HG03439 (cell line): Measurements from ENCODE around the gene CEP63.

Experiments used
- ATAC-seq: cut with Tn5 transposase; IDR thresholded peaks from one replicate; pipeline ENCODE4 v1.9.1; 2021; ENCODE audit warnings: mild to moderate bottlenecking, moderate library complexity; ENCODE audit not compliant: unreplicated experiment

CEP63 gene

DNA sequence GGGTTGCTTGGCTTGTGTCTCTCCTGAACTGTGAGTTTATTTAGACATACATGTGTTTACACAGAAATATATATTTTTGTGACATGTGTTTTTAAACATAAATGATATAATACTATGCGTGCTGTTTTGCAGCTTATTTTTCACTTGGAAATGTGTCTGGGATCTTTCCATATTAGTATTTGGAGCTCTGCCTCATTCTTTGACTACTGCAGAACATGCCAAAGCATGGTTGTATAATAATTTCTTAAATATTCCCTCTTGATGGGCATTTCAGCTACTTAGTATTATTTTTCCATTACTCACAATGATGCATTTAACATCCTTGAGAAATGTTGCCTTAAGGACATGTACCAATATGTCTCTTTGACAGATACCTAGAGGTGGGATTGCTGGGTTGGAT is 19.5 kb upstream of the CEP63 start:
- ATAC-seq = no peak

- ATAC-seq = no peak
These were observed 17.3 kb upstream of the CEP63 start for GRCh38 chr3:134468519-134468918.

DNA sequence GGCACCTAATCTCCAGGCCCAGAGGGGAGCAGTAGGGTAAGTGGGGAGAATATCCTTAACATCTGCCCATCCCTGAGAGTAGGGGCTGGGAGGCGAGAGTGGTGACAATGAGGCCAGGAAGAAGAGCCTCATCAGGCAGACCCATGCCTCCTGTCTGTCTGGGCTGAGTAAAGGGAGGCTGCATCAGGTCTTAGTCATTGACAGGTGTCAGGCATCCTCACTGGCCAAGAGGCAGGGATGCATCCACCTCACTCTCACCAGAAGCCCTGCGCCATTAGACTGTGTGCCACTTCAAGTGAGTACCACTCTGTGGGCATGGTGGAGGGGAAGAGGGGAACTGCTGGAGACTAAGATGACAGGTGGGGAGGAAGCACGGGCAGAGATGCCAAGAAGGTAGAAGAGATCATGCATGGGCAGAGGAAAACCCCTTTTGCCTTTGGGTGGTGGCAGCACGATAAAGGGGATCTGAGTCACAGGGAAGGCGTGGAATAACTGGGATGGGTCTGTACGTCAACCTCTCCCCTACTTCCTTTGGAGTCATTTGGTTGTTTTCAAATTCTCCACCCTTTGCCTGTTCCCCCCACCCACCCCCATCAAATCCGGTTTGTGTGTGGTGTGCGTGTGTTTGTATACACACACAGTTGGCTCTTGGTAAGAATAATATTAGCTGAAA is 14.2 kb upstream of the CEP63 start:
- ATAC-seq = no peak

DNA sequence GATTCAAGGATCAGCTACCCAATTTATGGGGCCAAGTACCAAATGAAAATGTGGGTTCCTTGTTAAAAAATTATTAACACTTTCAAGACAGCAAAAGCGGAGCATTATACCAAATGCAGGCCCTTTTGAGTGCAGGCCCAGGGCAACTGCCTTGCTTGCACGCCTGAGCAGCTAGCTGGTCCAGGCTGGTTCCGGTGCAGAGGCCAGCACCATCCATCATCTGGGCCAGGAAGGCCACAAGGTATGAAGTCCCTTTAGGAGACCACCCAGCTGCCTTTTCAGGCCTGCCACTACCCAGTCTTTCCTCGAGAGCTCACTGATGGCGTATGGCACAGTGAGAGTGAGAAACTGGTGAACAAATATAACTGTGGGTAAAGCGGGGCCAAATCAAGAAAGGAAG is 13.0 kb upstream of the CEP63 start:
- no peak for ATAC-seq

DNA sequence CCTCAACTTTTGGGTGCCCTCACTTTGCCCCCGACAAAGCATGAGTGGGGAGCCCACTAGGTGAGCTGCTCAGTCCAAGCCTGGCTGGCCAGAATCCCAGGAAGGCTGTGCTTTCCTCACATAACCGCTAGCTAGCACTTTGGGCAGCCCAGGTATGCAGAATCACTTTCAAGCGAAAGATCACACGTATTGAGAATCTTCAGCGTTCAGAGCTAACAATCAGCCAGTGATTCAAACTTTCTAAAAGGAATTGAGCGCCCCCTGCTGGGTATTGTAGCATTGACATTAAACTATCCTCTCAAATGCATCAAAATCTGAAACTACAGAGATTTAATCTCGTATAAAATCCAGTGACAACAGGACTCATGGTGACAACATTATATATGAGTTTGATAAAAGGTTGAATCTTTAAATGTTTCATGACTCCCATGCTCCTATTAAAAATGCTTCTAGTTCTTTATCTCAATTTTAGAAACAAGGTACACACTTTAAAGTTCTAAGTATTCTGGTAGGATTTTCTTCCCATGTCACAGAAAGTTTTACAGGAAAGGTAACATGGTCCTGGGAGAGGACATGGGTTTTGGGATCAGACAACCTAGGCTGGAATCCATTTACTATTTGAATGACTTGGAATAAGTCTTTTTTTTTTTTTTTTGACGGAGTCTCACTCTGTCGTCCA is 11.8 kb upstream of the CEP63 start:
- peak; percentile 68 for ATAC-seq

GRCh38 chr3:134474956-134475355 is 10.9 kb upstream of the CEP63 start:
- no peak for ATAC-seq

- ATAC-seq = no peak
These were observed 9.6 kb upstream of the CEP63 start for GRCh38 chr3:134476306-134476705.

GRCh38 chr3:134477002-134477401 is 8.9 kb upstream of the CEP63 start:
- ATAC-seq = no peak

DNA sequence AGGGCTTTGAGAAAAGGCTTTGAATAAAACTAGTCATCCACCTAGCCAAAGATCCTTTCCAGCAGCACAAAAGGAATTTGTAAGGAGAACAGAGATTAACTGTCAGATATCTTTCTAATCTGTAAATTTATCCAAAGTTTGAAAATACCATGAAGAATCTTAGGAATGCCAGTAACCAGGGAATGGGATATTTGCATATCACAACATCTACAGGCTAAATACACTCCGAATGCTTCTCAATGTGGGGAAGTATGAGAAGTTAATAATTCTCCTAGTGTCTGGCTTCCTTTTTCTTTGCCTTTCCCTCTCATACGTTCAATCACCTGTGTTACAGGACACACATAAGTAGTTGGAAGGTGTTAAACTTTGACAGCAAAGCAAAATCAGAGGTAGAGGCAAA is 7.9 kb upstream of the CEP63 start:
- no peak for ATAC-seq

GRCh38 chr3:134480546-134480945 is 5.3 kb upstream of the CEP63 start:
- no peak for ATAC-seq

DNA sequence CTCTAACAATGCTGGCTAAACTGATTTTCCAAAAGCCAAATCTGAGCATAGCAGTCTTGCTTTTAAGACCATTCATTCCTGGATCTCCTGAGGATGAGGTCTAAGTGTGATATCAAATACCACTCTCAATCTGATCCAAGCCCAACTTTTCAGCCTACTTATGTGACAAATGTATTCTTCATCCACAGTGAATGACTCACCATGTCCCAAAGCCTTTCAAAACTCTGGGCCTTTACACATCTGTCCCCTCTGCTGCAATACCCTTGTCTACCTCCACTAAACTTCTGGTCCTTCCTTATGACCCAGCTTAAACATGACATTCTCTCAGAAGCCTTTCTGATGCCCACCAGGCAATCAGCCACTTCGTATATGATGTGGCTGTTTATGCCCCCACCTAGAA is 4.7 kb upstream of the CEP63 start:
- no peak for ATAC-seq

DNA sequence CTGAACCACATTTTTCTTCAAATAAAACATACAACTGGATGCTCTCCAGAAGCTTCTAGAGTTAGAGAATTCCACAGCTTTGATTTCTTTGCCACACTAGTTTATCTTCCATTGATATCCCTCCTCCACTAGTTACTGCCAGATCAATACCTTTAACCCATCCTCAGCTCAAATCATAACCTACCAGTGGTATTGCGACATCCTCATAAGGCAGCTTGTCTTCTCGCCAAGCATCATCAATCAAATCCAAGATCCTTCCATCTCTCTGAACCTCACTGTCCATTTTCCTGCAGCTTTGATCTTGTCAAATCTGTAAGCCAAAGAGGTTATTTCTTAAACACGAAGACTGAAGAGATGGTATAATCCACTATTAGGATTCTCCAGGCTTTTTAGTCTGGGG is 3.2 kb upstream of the CEP63 start:
- no peak for ATAC-seq

DNA sequence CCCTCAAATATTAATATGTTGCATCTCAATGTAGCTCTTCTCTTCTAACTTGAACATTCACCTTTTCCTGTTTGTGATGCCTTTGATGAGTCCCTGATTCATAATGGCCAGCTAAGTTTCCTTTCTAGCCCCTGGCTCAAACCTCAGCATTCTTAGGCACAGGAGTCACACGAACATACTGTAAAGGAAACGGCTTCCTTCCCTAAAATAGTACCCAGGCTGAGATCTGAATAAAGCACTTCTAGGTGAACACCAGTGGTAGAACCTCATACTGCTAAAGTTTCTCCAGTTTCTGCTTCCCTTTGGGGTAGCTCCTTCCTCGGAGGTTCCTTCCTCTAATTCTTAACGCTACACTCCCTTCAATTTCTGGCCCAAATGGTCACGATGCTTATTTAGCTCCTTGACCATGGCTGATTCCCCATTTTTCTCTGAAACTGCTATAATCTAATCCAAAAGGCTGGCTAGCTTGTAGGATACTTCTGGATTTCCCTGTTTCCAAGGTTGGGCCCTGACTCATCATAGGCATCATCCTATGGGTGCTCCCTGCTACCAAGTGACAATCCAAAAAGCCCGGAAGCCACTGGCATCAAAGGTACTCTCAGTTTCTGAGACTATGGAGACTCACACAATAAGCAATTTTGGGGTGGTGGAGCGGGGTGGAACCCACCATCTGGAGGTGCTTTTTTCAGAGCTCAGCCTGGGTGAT is 2.5 kb upstream of the CEP63 start:
- no peak for ATAC-seq

DNA sequence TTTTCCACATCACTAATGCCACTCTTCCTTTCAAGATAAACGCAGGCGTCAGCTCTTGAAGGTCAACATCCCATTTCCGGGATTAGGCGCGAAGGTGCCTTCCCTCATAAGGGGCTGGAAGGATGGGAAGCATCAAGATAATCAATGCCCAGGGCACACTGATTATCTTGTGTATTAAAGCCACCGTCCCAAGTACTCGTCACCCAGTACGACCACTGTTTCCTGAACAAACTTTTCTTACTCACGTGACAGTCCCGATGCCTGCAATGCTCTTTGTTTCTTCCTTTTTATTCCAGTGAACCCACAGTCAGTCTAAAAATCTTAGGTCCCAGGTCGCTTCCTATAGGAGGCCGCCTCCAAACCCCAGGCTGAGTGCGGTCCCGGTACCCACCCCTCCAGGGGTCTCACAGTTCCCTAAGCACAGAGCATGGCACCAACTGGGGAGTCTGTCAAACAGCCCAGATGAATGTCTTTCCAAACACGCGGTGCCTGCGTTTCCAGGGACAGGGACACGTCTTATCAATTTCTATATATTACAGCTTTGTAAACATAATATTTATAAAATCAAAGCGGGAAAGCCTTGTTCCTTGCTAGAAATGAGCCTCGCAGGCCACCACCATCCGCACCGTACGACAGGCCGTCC is 661 bp upstream of the CEP63 start:
- ATAC-seq = peak; percentile 3

DNA sequence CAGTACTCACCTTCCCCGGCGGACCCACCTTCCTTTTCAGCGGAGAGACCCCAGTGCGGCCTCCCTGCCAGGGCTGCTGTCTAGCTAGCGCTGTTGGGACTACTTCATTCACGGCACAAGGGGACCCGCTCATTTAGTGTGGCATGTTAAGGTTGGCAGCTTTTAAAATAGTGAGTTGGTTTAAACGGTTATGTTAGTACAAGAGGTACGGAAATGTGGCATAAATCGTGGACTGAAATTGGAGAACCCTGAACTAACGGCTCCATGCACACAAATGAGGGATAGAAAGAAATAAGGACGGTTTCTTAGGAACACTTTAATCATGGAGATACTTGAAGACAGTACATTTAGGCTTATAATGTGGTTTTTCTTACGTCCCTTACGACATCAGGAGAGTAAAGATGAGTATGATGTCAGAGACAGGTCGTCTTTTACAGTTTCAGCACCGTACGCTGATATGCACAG is 752 bp downstream of the CEP63 start:
- ATAC-seq = no peak

DNA sequence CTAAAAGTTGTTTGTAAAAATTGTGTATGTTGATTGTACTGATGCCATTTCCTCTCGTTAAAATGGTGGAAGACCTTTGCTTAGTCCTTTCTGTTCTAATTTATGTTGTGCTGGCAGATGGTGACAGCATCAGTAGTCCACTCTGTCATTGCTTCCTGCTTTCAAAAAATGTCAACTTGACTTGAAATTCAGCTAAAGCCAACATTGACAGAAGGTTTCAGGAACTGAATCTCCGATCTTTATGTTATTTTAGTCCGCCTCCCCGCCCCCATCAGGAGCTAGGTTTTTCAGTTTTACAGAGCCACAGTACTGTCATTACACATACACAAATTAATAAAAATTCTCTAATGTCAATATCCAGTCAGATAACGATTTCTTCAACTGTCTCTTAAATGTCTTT is 1.5 kb downstream of the CEP63 start:
- no peak for ATAC-seq

GRCh38 chr3:134494495-134494894 is 8.6 kb downstream of the CEP63 start:
- no peak for ATAC-seq

GRCh38 chr3:134495980-134496379 is 10.1 kb downstream of the CEP63 start:
- ATAC-seq = no peak

DNA sequence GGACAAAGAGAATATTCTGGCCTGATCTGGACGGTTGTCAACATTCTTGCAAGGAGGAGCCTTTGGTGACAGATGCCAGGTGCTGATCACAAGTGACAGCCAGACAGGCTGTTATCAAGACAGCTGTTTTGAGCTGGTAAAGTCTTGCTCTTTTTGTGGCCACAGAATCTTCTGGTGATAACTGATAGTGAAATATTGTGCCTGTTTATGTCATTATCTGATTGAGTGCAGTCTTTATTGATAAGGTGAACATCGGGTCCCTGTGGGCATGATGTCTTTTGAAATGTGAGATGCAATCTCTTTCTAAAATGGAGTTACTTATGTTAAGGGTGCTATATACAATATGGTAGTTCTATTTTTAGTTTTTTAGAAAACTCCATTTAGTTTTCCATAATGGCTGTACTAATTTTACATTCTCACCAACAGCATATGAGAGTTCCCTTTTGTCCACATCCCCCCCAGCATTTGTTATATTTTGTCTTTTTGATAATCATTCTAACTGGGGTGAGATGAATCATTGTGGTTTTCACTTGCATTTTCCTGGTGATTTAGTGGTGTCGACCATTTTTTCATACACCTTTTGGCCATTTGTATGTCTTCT is 10.7 kb downstream of the CEP63 start:
- ATAC-seq = no peak

DNA sequence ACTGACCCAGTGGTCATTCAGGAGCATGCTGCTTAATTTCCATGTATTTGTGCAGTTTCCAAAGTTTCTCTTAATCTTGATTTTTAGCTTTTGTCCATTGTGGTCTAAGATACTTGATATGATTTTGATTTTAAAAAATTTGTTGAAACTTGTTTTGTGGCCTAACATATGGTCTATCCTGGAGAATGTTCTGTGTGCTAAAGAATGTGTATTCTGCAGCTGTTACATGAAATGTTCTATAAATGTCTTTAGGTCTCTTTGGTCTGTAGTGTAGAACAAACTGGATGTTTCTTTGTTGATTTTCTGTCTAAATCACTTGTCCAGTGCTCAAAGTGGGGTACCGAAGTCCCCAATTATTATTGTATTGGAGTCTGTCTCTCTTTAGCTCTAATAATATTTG is 17.4 kb downstream of the CEP63 start:
- ATAC-seq = no peak

GRCh38 chr3:134504132-134504531 is 18.3 kb downstream of the CEP63 start:
- ATAC-seq = no peak
